Nephron (organoid): ENCODE results near the gene ZNF30.
"Not testable (repeated sequence)": the region's sequence is repeated elsewhere in the genome, so short reads cannot be mapped to it uniquely, and the experiment has no call there.

Experiments
- H3K27ac Mint-ChIP-seq, 3 experiments: 2 replicates each; pipeline ENCODE4 v1.8.0; 2020; ENCODE audit warnings: mixed read lengths in 3 of 3, mild to moderate bottlenecking in 2 of 3, moderate library complexity in 1 of 3
- H3K27me3 Mint-ChIP-seq: 2 replicates; pipeline ENCODE4 v1.8.0; 2021; ENCODE audit warnings: low read depth, mild to moderate bottlenecking, moderate library complexity, mixed read lengths
- H3K36me3 Mint-ChIP-seq: 2 replicates; pipeline ENCODE4 v1.8.0; 2020; ENCODE audit warnings: low read depth, mixed read lengths
- H3K4me1 Mint-ChIP-seq: 2 replicates; pipeline ENCODE4 v1.8.0; 2020; ENCODE audit warnings: mixed read lengths
- H3K4me3 Mint-ChIP-seq, 3 experiments: 2 replicates each; pipeline ENCODE4 v1.8.0; 2020; ENCODE audit warnings: mild to moderate bottlenecking in 3 of 3, mixed read lengths in 3 of 3, moderate library complexity in 2 of 3
- H3K9me3 Mint-ChIP-seq: 2 replicates; pipeline ENCODE4 v1.8.0; 2020; ENCODE audit warnings: mixed read lengths
- CTCF ChIP-seq, 3 experiments: fragments of 200-600 bp; sonication (generic); IDR thresholded peaks; one replicate each; pipeline ENCODE4 v1.5.0; 2021; ENCODE audit warnings: antibody characterized with exemption in 3 of 3; ENCODE audit not compliant: unreplicated experiment in 3 of 3

The ZNF30 gene

GRCh38 chr19:34985249-34986022 lies 58.7 kb downstream of the ZNF30 start:
- H3K27ac Mint-ChIP-seq, result peak overlapping the region; percentile 13 to 87 (median 28)
- H3K4me3 Mint-ChIP-seq, result no peak overlapping the region
- H3K36me3 Mint-ChIP-seq, result no peaks in the 10 kb centered on the region
- TF ChIP-seq CTCF (IDR thresholded peaks at IDR 0.05; ENCODE audit: unreplicated experiment in 3 of 3), result no peak
- H3K27me3 Mint-ChIP-seq, result peaks cover 3% of the 10 kb centered on the region
- peaks cover 17% of the 10 kb centered on the region for H3K9me3 Mint-ChIP-seq
- peaks cover 11% of the 10 kb centered on the region for H3K4me1 Mint-ChIP-seq

- Mint-ChIP-seq H3K27ac (no peak overlapping the region), H3K4me3 (no peak overlapping the region), H3K36me3 (no peaks in the 10 kb centered on the region), H3K27me3 (peaks cover 3% of the 10 kb centered on the region), H3K9me3 (peaks cover 13% of the 10 kb centered on the region), H3K4me1 (peaks cover 5% of the 10 kb centered on the region)
- no peak for TF ChIP-seq CTCF (IDR thresholded peaks at IDR 0.05; ENCODE audit: unreplicated experiment in 3 of 3)
Observed at GRCh38 chr19:34988119-34988518, 61.4 kb downstream of the ZNF30 start.

GRCh38 chr19:34989298-34989697 lies 62.6 kb downstream of the ZNF30 start:
- H3K9me3 Mint-ChIP-seq, result peaks cover 11% of the 10 kb centered on the region
- H3K27ac Mint-ChIP-seq, result no peak overlapping the region
- H3K4me3 Mint-ChIP-seq, result no peak overlapping the region
- peaks cover 5% of the 10 kb centered on the region for H3K4me1 Mint-ChIP-seq
- H3K36me3 Mint-ChIP-seq, result no peaks in the 10 kb centered on the region
- H3K27me3 Mint-ChIP-seq, result peaks cover 3% of the 10 kb centered on the region
- no peak for TF ChIP-seq CTCF (IDR thresholded peaks at IDR 0.05; ENCODE audit: unreplicated experiment in 3 of 3)

- no peak overlapping the region for H3K4me3 Mint-ChIP-seq
- H3K27me3 Mint-ChIP-seq, result peaks cover 3% of the 10 kb centered on the region
- H3K36me3 Mint-ChIP-seq, result no peaks in the 10 kb centered on the region
- H3K27ac Mint-ChIP-seq, result no peak overlapping the region
- peaks cover 5% of the 10 kb centered on the region for H3K9me3 Mint-ChIP-seq
- peaks cover 4% of the 10 kb centered on the region for H3K4me1 Mint-ChIP-seq
- TF ChIP-seq CTCF (IDR thresholded peaks at IDR 0.05; ENCODE audit: unreplicated experiment in 3 of 3), result no peak
Observed at GRCh38 chr19:34990578-34991192, 64.0 kb downstream of the ZNF30 start.

- TF ChIP-seq CTCF (IDR thresholded peaks at IDR 0.05; ENCODE audit: unreplicated experiment in 3 of 3), result no peak
- Mint-ChIP-seq H3K9me3 (peaks cover 3% of the 10 kb centered on the region), H3K27me3 (peaks cover 3% of the 10 kb centered on the region), H3K4me1 (no peaks in the 10 kb centered on the region), H3K36me3 (no peaks in the 10 kb centered on the region), H3K4me3 (no peak overlapping the region), H3K27ac (no peak overlapping the region)
Observed at GRCh38 chr19:34991542-34992333, 65.0 kb downstream of the ZNF30 start.

- not testable (repeated sequence) for H3K9me3 Mint-ChIP-seq, H3K27ac Mint-ChIP-seq, H3K4me1 Mint-ChIP-seq, H3K27me3 Mint-ChIP-seq, H3K36me3 Mint-ChIP-seq, H3K4me3 Mint-ChIP-seq
Observed at GRCh38 chr19:34992582-34992981, 65.9 kb downstream of the ZNF30 start.
